ENCODE measurements around the gene PRADC1. TPM values are rescaled to one million over a fixed set of nuclear protein-coding genes. Genes with fewer than 3 reads are reported as not detected.

The PRADC1 gene
- total RNA-seq, 1 donor from 2014 or later: 4.4 TPM

Other genes starting within 250 kb of the PRADC1 start
- gene SFXN5, start 161.5 kb downstream of the PRADC1 start, total RNA-seq: 20.7 TPM
- gene RAB11FIP5, start 120.3 kb downstream of the PRADC1 start, total RNA-seq: 6.1 TPM
- gene NOTO, start 30.7 kb downstream of the PRADC1 start, total RNA-seq: not detected
- gene SMYD5, start 19.0 kb downstream of the PRADC1 start, total RNA-seq: 20.4 TPM
- gene CCT7, start 1.1 kb upstream of the PRADC1 start, total RNA-seq: 153 TPM
- gene FBXO41, start 51.2 kb upstream of the PRADC1 start, total RNA-seq: 30.0 TPM
- gene EGR4, start 60.3 kb upstream of the PRADC1 start, total RNA-seq: not detected
- gene ALMS1, start 152.6 kb upstream of the PRADC1 start, total RNA-seq: 49.9 TPM

All from temporal lobe (tissue), 1 donor.